ENCODE results near the gene CDH4. TPM values are rescaled to one million over a fixed set of nuclear protein-coding genes. Genes with fewer than 3 reads are reported as not detected.

CDH4 gene
- polyA plus RNA-seq, 3 donors = 6.9 to 8.7 (median 7.9) TPM

DNA sequence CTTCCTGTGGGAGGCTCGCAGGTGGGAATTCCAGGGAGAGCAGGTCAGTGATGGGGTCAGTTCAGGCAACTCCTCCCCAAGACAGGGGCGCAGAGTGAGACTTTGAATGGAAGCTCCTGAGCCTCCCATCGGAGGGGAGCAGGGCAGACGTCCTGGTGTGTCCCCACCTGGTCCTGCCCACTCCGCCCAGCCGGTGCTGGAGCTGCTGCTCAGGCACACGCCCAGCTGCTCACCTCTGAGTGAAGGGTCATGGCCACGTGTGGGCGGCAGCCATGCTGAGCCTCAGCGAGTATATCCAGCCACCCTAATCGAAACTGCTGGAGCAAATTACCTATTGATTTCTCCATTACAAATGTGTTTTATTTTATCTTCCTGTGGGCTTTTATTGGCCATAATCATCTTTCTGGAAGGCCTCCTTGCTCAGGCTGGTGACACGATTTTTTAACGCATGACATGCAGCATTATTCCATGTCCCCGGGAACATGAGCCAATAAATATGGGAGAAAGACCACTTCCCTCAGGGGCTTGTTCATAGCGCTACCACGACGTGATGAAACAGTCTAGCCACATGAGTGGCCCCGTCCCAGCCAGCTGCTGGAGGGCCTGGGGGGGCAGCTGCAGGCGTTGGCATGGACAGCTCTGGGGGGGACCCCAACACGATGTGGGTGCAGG, 665.5 kb downstream of the CDH4 start:
- DNase-seq (ENCODE audit: extremely low read depth in 1 of 11, low read depth in 9 of 11, low spot score in 4 of 11) = no peak

DNA sequence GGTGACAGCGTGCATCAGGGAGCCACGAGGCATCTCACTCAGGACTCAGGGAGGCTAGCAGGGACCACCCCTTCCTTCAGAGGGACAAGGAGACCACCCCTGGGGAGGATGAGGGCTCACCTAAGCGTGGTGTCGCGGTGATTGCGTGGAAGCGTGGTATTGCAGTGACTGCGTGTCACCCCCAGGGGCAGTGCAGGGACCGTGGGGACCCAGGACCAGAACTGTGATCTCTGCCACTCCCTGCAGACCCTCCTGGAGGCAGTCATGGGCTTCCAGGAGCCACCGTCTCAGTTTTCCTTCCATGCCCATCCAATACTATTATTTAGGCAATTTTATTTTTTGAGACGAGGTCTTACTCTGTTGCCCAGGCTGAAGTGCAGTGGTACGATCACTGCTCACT, 666.5 kb downstream of the CDH4 start:
- no peak for DNase-seq (ENCODE audit: extremely low read depth in 1 of 11, low read depth in 9 of 11, low spot score in 4 of 11)

DNA sequence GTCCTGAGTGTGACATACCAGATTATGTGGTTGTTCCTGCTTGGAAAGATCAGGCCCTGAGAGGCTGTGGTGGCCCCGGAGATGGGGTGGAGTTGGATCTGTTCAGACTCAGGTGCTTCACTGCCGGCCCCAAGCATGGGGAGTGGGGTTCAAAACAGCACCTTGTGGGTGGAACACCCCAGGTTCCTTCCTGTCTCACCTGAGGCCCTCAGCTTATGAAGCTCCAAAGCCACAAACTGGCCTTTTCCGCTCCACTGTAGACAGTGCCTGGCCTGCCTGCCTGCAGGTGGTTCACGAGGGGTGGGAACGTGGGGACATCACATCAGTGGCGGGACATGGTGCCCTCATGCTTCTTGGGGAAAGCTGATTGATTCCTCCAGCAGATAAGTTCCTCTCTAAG, 667.2 kb downstream of the CDH4 start:
- DNase-seq (ENCODE audit: extremely low read depth in 1 of 11, low read depth in 9 of 11, low spot score in 4 of 11) = no peak

DNA sequence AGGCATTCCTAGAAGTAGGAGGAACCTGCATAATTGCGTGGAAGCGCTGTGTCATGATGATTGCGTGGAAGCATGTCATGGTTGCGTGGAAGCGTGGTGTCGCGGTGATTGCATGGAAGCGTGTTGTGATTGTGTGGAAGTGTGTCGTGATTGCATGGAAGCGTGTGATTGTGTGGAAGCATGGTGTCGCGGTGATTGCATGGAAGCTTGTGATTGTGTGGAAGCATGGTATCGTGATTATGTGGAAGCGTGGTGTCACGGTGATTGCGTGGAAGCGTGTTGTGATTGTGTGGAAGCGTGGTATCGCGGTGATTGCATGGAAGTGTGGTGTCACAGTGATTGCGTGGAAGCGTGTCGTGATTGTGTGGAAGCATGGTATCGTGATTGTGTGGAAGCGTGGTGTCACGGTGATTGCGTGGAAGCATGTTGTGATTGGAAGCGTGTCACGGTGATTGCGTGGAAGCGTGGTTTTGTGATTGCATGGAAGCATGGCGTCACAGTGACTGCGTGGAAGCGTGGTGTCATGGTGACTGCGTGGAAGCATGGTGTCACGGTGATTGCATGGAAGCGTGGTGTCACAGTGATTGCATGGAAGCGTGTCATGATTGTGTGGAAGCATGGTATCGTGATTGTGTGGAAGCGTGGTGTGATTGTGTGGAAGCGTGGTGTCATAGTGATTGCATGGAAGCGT, 667.8 kb downstream of the CDH4 start:
- no peak for DNase-seq (ENCODE audit: extremely low read depth in 1 of 11, low read depth in 9 of 11, low spot score in 4 of 11)

DNA sequence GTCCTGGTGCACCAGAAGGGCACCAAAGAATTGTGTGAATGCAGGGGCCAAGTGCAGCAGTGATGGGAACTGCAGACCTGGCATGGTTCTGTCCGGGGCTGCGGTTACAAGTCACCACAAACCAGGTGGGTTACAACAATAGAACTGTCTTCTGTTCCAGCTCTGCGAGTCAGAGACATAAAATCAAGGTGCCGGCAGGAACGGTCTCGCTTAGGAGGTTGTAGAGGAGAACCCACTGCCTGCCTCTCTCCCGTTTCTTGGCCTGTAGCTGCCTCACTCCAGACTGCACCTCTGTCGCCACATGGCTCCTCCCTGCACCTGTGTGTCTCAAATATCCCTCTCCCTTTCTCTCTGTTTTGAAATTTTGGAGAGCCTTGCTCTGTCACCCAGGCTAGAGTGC, 670.4 kb downstream of the CDH4 start:
- DNase-seq (ENCODE audit: extremely low read depth in 1 of 11, low read depth in 9 of 11, low spot score in 4 of 11) = no peak

DNA sequence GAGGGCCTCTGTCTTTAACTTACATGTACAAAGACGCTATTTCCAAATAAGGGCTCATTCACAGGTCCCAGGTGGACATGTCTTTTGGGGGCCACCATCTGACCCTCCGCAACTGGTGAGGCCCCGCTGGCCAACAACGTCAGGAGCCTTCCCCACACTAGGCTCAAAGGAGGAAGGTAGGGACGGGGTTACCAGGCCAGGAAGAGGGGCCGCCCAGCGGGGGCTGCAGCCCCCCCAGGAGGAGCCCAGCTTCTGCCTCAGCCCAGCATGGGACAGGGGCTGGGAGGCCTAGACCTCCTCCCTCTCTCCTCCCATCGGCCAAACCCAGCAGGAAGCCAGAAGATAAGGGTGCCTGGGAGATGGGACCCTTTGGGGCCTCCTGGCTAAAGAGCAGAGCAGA, 670.9 kb downstream of the CDH4 start:
- DNase-seq (ENCODE audit: extremely low read depth in 1 of 11, low read depth in 9 of 11, low spot score in 4 of 11) = no peak

DNA sequence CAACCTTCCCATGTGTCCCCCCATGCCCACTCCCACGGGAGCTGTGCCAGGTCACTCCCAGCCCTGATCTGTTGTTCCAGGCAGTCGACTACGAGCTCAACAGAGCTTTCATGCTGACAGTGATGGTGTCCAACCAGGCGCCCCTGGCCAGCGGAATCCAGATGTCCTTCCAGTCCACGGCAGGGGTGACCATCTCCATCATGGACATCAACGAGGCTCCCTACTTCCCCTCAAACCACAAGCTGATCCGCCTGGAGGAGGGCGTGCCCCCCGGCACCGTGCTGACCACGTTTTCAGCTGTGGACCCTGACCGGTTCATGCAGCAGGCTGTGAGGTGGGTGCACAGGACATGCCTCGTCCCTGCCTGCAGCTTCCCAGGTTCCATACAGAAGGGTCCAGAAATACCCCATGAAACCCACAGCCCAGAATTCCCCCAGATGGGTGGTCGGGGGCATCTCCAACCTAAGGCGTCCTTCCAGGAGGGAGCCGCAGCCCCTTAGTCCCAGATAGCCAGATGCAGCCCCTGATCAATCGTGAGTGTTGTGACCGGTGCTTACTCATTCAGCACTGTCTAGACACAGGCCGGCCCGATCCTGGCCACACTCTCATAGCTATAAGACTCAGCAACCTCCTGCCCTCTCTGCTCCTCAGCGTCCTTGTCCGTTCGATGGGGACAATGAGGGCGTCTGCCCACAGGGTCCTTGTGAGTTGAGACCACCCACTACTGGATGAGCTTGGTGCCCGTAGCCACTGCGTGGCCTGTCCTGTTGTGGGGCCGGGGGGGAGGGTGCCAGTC, 671.5 kb downstream of the CDH4 start:
- no peak for DNase-seq (ENCODE audit: extremely low read depth in 1 of 11, low read depth in 9 of 11, low spot score in 4 of 11)

DNA sequence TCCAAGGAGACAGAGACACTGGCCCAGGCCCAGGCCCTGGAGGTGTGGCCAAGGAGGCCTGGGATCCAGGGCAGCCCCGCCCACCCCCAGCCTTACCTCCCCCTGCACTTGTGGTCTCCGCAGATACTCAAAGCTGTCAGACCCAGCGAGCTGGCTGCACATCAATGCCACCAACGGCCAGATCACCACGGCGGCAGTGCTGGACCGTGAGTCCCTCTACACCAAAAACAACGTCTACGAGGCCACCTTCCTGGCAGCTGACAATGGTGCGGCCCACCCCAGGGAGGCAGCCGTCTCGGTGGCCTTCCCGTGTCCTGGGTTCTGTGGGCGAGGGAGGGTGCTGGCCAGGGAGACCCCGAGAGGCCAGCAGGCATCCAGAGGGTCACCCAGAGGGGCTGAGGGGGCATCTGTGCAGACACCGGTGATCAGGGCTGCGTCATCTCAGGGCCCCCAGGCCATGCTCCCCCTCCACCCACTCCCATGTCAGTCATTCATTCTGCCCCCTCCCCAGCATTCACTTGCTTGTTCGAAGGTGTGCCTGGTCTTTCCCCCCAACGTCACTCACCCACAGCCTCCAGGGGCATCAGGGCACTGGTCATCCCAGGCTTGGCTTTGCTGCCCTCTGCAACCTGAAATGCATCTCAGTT, 672.3 kb downstream of the CDH4 start:
- no peak for DNase-seq (ENCODE audit: extremely low read depth in 1 of 11, low read depth in 9 of 11, low spot score in 4 of 11)

DNA sequence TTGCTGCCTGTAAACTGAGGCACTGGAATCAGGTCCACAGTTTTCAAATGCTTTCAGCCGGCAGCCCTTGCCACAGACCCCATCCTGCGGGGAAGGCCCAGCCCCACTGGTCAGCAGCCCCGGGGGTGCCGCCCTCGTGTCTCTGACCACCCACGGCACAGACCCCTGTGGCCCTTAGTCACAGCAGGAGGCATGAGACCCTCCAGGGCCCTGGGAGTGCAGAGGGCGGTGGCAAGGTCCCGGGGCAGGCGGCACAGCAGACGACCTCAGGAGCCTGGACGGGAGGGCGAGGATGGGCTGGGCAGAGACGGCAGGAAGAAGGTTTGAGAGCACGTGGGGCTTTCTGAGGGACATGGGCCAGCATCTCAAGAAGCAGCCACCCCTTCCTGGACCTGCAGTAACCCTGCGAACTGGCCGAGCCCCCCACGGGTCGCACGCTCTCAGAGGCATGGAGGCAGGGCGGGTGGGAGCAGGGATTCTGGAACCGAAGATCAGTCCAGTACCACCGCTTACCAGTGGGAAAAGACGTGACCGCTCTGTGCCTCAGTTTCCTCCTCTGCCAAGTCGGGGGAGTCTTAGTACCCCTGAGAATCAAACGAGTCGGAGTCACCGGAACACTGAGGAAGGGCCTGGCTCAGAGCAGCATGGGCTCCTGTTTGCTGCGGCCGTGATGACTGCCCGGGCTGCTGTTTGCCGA, 672.9 kb downstream of the CDH4 start:
- DNase-seq (ENCODE audit: extremely low read depth in 1 of 11, low read depth in 9 of 11, low spot score in 4 of 11) = no peak

DNA sequence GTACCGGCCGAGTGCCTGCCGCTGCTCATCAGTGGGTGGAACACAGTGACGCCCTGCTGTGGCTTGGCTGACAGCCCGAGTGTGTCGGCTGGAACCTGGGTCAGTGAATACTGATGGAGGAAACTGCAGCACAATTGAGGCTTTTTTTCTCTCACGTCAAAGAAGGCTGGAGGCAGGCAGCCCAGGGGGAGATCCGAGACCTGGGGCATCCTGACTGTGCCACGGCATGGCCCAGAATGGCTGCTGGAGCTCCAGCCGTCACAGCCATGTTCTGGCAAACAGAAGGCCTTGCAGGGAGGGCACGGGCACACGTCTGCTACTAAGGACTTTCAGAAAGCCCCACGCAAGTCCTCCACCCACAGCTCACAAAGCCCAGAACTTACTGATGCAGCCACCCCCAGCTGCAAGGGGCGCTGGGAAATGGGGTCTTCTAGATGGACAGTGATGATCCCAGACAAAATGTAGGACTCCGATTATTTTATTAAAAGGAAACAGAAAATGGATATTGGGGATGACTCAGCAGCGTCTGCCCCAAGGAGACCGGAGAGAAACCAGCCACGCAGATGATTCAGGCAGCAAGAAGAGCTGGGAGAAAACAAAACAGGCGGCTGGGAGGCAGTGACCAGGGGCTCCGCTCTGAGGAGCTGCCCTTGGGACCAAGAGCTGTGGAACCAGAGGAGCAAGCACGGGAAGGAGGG, 673.6 kb downstream of the CDH4 start:
- no peak for DNase-seq (ENCODE audit: extremely low read depth in 1 of 11, low read depth in 9 of 11, low spot score in 4 of 11)

DNA sequence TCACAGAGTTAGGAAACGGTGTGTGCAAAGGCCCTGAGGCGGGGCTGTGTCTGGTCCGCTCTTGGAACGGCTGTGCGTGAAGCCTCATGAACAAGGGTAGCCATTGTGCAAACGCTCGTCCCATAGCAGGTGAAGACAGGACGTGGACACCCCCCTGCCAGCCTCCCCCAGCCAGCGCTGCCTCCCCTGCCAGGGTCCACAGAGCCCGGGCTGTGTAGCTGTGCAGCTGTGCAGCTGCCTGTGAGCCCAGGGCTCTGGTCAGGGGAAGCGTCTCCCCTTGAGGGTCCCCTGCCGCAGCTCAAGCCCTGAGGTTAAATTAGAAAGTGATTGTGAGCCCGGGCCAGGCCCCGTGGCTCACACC, 674.2 kb downstream of the CDH4 start:
- DNase-seq (ENCODE audit: extremely low read depth in 1 of 11, low read depth in 9 of 11, low spot score in 4 of 11) = no peak

DNA sequence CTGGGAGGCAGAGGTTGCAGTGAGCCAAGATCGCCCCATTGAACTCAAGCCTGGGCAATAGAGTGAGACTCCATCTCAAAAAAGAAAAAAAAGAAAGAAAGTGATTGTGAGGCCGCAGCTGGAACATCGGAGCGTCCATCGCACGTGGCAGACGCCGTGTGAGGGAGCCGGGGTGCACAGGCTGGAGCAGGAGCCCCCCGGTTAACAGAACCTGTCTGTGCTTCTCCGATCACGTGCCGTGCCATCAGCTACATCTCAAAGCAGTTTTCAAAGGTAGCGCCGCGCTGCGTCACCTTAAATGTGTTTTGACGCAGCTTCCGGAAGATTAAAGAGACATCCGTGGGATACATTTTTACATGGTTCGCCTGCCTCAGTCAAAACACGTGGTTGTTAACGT, 674.7 kb downstream of the CDH4 start:
- DNase-seq (ENCODE audit: extremely low read depth in 1 of 11, low read depth in 9 of 11, low spot score in 4 of 11) = no peak

DNA sequence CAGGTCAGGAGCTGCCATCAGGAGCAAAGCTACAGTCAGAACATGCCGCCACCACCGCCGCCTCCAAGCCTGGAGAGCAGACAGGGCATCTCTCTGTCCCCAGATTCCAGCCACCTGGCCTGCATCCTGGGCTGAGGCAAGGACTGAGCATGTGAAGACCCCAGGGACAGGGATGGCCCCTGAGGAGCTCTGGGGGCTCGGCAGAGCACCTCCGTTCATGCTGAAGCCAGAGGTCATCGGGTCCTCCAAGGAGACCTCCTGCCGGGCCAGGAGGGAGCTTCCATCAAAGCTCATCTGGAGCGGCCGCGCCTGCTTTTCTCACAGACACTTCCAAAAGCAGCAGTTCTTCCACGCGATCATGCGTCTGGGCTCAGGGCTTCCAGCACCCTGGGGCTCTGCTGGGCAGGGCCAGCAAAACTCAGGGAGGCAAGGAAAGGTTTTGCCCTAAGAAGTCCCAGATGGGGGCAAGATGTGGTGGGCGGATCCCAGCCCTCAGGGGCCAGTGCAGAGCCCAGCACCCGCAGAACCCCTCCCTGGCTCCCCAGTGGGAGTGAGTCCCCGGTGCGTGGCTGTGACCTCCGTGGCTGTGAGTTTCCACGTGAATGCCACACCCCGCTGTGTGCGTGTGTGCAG, 675.2 kb downstream of the CDH4 start:
- no peak for DNase-seq (ENCODE audit: extremely low read depth in 1 of 11, low read depth in 9 of 11, low spot score in 4 of 11)

DNA sequence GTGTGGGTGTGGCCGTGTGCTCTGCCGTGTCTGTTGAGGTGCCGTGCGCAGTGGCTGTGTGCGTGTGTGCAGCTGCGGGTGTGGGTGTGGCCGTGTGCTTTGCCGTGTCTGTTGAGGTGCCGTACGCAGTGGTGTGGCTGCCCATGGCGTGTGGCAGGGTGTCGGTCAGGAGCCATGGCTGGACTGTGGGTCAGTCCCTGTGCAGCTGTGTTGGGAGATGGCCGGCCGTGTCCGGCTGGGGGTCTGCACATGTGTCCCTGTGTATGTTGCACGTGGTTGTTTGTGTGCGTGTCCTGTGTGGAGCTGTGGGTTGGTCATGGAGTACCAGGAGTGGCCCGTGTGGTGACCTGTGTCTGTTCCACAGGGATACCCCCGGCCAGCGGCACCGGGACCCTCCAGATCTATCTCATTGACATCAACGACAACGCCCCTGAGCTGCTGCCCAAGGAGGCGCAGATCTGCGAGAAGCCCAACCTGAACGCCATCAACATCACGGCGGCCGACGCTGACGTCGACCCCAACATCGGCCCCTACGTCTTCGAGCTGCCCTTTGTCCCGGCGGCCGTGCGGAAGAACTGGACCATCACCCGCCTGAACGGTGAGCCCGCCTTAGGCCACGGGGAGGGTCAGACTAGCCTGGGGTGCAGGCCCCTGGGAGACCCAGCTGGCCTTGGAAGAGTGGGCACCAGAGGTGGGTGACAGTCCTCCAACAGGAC, 675.9 kb downstream of the CDH4 start:
- DNase-seq (ENCODE audit: extremely low read depth in 1 of 11, low read depth in 9 of 11, low spot score in 4 of 11) = no peak

DNA sequence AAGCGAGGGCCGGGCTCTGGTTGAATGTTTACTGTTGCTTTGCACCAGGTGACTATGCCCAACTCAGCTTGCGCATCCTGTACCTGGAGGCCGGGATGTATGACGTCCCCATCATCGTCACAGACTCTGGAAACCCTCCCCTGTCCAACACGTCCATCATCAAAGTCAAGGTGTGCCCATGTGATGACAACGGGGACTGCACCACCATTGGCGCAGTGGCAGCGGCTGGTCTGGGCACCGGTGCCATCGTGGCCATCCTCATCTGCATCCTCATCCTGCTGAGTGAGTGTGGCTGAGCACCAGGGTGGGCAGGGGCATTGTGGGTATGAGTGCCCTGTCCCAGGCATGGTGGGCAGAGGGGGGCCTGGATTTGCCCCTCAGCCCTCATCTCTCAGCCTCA, 677.5 kb downstream of the CDH4 start:
- no peak for DNase-seq (ENCODE audit: extremely low read depth in 1 of 11, low read depth in 9 of 11, low spot score in 4 of 11)

DNA sequence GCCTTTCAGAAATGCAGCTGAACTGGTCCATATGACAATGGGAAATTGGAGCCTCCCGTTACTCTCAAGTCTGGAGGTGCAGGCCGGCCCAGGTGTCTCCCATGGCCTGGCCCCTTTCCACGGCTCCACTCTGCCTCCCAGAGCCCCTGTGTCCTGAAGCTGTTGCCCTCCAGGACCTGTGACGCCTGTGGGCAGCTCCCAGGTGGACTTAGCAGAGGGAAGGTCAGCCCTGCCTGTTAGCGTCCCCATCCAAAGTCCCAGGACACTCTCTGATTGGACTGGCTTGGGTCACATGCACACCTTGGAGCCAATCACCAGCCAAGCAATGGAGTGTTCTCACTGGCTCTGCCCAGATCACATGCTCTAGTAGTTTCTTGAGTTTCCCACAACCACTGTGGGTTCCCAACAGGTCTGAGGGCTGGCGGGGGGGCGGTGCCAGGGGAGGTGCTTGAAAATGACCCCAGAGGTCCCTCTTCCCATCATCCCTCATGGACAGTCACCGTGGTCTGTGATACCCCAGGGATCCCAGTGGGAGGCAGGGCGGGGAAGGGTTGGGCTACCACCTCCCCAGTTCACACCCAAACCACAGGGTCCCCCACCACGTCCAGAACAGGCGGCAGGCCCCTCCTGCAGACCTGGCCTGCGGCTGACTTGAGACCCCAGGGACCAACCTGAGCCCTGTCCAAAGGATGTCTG, 678.1 kb downstream of the CDH4 start:
- no peak for DNase-seq (ENCODE audit: extremely low read depth in 1 of 11, low read depth in 9 of 11, low spot score in 4 of 11)

Measured in renal cortex interstitium (tissue), 11 donors.